ENCODE results near the gene RANBP17.

Gene RANBP17

DNA sequence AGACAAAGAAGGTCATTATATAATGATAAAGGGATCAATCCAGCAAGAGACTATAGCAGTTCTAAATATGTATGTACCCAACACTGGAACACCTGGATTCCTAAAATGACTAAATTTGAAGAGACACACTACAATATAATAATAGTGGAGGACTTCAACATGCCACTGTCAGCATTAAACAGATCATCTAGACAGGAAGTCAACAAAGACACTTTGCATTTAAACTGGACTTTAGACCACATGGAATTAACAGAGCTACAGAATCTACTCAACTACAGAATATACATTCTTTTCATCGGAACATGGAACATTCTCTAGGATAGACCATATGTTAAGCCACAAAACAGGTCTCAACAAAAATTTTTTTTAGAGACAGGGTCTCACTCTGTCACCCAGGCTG, 388.9 kb downstream of the RANBP17 start:
- TF ChIP-seq ZNF561 (tag by site-specific recombination; IDR thresholded peaks at IDR 0.05; ENCODE audit: borderline replicate concordance) (no peak), BCL6B (tag by site-specific recombination; IDR thresholded peaks at IDR 0.05) (no peak), ZNF830 (tag by site-specific recombination; IDR thresholded peaks at IDR 0.05; ENCODE audit: low read depth) (no peak), ZNF521 (tag by site-specific recombination; IDR thresholded peaks at IDR 0.05) (no peak), GLIS1 (tag by site-specific recombination; IDR thresholded peaks at IDR 0.05) (no peak), TRIM28 (IDR thresholded peaks at IDR 0.05; ENCODE audit: borderline replicate concordance, low read length) (no peak), ZNF157 (tag by site-specific recombination; IDR thresholded peaks at IDR 0.05) (no peak), KLF16 (tag by site-specific recombination; IDR thresholded peaks at IDR 0.05) (no peak)
- Histone ChIP-seq H3K27ac (ENCODE audit: extremely low read depth, low read depth, low read length) (no peak overlapping the region), H3K4me1 (ENCODE audit: control insufficient read depth, insufficient read depth, low read length) (no peaks in the 10 kb centered on the region), H3K4me3 (ENCODE audit: low read depth, low read length) (no peak overlapping the region), H3K9me3 (ENCODE audit: control insufficient read depth, insufficient read depth, low read depth, low read length) (no peaks in the 10 kb centered on the region), H3K36me3 (ENCODE audit: control insufficient read depth in 2 of 2, insufficient read depth in 1 of 2, low read length in 2 of 2) (no peaks in the 10 kb centered on the region)
- ChIA-PET POLR2A (no interaction called here), CTCF (interaction anchor here (0.6 kb wide), 2 partner anchors 17 to 177 kb away, joined by 3 to 4 read pairs; no protein-coding TSS in a partner anchor)

- Histone ChIP-seq H3K27ac (ENCODE audit: extremely low read depth, low read depth, low read length) (no peak overlapping the region), H3K9me3 (ENCODE audit: control insufficient read depth, insufficient read depth, low read depth, low read length) (no peaks in the 10 kb centered on the region), H3K4me3 (ENCODE audit: low read depth, low read length) (no peak overlapping the region), H3K4me1 (ENCODE audit: control insufficient read depth, insufficient read depth, low read length) (no peaks in the 10 kb centered on the region), H3K36me3 (ENCODE audit: control insufficient read depth in 2 of 2, insufficient read depth in 1 of 2, low read length in 2 of 2) (no peaks in the 10 kb centered on the region)
- CTCF ChIA-PET = no interaction called here
- POLR2A ChIA-PET = no interaction called here
- TF ChIP-seq, protein P1, sequence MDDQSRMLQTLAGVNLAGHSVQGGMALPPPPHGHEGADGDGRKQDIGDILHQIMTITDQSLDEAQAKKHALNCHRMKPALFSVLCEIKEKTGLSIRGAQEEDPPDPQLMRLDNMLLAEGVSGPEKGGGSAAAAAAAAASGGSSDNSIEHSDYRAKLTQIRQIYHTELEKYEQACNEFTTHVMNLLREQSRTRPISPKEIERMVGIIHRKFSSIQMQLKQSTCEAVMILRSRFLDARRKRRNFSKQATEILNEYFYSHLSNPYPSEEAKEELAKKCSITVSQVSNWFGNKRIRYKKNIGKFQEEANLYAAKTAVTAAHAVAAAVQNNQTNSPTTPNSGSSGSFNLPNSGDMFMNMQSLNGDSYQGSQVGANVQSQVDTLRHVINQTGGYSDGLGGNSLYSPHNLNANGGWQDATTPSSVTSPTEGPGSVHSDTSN (CRISPR knock-in tag; IDR thresholded peaks at IDR 0.05) = no peak
- no peak for TF ChIP-seq GLI4 (tag by site-specific recombination; IDR thresholded peaks at IDR 0.05)
- no peak for TF ChIP-seq ZNF121 (tag by site-specific recombination; IDR thresholded peaks at IDR 0.05)
- no peak for TF ChIP-seq ZNF398 (tag by site-specific recombination; IDR thresholded peaks at IDR 0.05)
- TF ChIP-seq, protein P2, sequence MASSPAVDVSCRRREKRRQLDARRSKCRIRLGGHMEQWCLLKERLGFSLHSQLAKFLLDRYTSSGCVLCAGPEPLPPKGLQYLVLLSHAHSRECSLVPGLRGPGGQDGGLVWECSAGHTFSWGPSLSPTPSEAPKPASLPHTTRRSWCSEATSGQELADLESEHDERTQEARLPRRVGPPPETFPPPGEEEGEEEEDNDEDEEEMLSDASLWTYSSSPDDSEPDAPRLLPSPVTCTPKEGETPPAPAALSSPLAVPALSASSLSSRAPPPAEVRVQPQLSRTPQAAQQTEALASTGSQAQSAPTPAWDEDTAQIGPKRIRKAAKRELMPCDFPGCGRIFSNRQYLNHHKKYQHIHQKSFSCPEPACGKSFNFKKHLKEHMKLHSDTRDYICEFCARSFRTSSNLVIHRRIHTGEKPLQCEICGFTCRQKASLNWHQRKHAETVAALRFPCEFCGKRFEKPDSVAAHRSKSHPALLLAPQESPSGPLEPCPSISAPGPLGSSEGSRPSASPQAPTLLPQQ (tag by site-specific recombination; IDR thresholded peaks at IDR 0.05) = no peak
- TF ChIP-seq ZNF292 (tag by site-specific recombination; IDR thresholded peaks at IDR 0.05; ENCODE audit: borderline replicate concordance, low read depth) = no peak
- TF ChIP-seq ZNF174 (tag by site-specific recombination; IDR thresholded peaks at IDR 0.05) = no peak
- no peak for TF ChIP-seq ZNF366 (tag by site-specific recombination; conservative IDR thresholded peaks at IDR 0.05)
- TF ChIP-seq, protein P3, sequence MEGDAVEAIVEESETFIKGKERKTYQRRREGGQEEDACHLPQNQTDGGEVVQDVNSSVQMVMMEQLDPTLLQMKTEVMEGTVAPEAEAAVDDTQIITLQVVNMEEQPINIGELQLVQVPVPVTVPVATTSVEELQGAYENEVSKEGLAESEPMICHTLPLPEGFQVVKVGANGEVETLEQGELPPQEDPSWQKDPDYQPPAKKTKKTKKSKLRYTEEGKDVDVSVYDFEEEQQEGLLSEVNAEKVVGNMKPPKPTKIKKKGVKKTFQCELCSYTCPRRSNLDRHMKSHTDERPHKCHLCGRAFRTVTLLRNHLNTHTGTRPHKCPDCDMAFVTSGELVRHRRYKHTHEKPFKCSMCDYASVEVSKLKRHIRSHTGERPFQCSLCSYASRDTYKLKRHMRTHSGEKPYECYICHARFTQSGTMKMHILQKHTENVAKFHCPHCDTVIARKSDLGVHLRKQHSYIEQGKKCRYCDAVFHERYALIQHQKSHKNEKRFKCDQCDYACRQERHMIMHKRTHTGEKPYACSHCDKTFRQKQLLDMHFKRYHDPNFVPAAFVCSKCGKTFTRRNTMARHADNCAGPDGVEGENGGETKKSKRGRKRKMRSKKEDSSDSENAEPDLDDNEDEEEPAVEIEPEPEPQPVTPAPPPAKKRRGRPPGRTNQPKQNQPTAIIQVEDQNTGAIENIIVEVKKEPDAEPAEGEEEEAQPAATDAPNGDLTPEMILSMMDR (tag by site-specific recombination; IDR thresholded peaks at IDR 0.05) = no peak
- TF ChIP-seq KLF17 (tag by site-specific recombination; IDR thresholded peaks at IDR 0.05) = no peak
- TF ChIP-seq ZNF701 (tag by site-specific recombination; IDR thresholded peaks at IDR 0.05) = no peak
- TF ChIP-seq, protein P4, sequence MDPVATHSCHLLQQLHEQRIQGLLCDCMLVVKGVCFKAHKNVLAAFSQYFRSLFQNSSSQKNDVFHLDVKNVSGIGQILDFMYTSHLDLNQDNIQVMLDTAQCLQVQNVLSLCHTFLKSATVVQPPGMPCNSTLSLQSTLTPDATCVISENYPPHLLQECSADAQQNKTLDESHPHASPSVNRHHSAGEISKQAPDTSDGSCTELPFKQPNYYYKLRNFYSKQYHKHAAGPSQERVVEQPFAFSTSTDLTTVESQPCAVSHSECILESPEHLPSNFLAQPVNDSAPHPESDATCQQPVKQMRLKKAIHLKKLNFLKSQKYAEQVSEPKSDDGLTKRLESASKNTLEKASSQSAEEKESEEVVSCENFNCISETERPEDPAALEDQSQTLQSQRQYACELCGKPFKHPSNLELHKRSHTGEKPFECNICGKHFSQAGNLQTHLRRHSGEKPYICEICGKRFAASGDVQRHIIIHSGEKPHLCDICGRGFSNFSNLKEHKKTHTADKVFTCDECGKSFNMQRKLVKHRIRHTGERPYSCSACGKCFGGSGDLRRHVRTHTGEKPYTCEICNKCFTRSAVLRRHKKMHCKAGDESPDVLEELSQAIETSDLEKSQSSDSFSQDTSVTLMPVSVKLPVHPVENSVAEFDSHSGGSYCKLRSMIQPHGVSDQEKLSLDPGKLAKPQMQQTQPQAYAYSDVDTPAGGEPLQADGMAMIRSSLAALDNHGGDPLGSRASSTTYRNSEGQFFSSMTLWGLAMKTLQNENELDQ (tag by site-specific recombination; IDR thresholded peaks at IDR 0.05; ENCODE audit: low read depth) = no peak
- TF ChIP-seq ZNF791 (tag by site-specific recombination; IDR thresholded peaks at IDR 0.05) = no peak
- no peak for TF ChIP-seq YY2 (tag by site-specific recombination; IDR thresholded peaks at IDR 0.05)
- no peak for TF ChIP-seq ZNF837 (tag by site-specific recombination; IDR thresholded peaks at IDR 0.05)
- no peak for TF ChIP-seq ZNF501 (tag by site-specific recombination; IDR thresholded peaks at IDR 0.05)
These were observed 389.7 kb downstream of the RANBP17 start for GRCh38 chr5:171251519-171251918.
